CD4-positive, alpha-beta T cell treated with Interleukin-15 for 1 hour (primary cell): ENCODE data around the gene IGF1R.
"Not testable (repeated sequence)": the region's sequence is repeated elsewhere in the genome, so short reads cannot be mapped to it uniquely, and the experiment has no call there.

Experiments
- DNase-seq: peaks from one replicate; pipeline ENCODE4 v3.0.0-alpha.2; 2020

Gene IGF1R

GRCh38 chr15:98976500-98976899, 328.2 kb downstream of the IGF1R start:
- no peak for DNase-seq

GRCh38 chr15:98977441-98977840, 329.1 kb downstream of the IGF1R start:
- no peak for DNase-seq

GRCh38 chr15:98978153-98978552, 329.8 kb downstream of the IGF1R start:
- DNase-seq, result no peak

GRCh38 chr15:98980899-98981228, 332.5 kb downstream of the IGF1R start:
- DNase-seq, result no peak

GRCh38 chr15:98981851-98982722, 333.7 kb downstream of the IGF1R start:
- no peak for DNase-seq

- DNase-seq, result no peak
Measured at GRCh38 chr15:98983334-98983733, 335.0 kb downstream of the IGF1R start.

- DNase-seq, result no peak
Measured at GRCh38 chr15:98986281-98986680, 337.9 kb downstream of the IGF1R start.

- DNase-seq, result no peak
Measured at GRCh38 chr15:98994892-98995291, 346.6 kb downstream of the IGF1R start.

- no peak for DNase-seq
Measured at GRCh38 chr15:98996169-98996568, 347.8 kb downstream of the IGF1R start.

GRCh38 chr15:98996624-98997023, 348.3 kb downstream of the IGF1R start:
- no peak for DNase-seq

GRCh38 chr15:98997312-98997711, 349.0 kb downstream of the IGF1R start:
- DNase-seq, result no peak

GRCh38 chr15:98997755-98998154, 349.4 kb downstream of the IGF1R start:
- no peak for DNase-seq

- DNase-seq, result no peak
Measured at GRCh38 chr15:98998279-98998678, 349.9 kb downstream of the IGF1R start.

GRCh38 chr15:98999233-98999632, 350.9 kb downstream of the IGF1R start:
- no peak for DNase-seq

GRCh38 chr15:99002226-99002625, 353.9 kb downstream of the IGF1R start:
- no peak for DNase-seq

GRCh38 chr15:99003317-99003716, 355.0 kb downstream of the IGF1R start:
- not testable (repeated sequence) for DNase-seq

- DNase-seq, result not testable (repeated sequence)
Measured at GRCh38 chr15:99004998-99005974, 356.9 kb downstream of the IGF1R start.

- DNase-seq, result no peak
Measured at GRCh38 chr15:99006146-99006545, 357.8 kb downstream of the IGF1R start.

- DNase-seq, result no peak
Measured at GRCh38 chr15:99006904-99007495, 358.7 kb downstream of the IGF1R start.

GRCh38 chr15:99009741-99010330, 361.5 kb downstream of the IGF1R start:
- no peak for DNase-seq

- DNase-seq, result no peak
Measured at GRCh38 chr15:99010768-99011167, 362.4 kb downstream of the IGF1R start.
